Measurements from ENCODE around the gene TCEANC2.

DNA sequence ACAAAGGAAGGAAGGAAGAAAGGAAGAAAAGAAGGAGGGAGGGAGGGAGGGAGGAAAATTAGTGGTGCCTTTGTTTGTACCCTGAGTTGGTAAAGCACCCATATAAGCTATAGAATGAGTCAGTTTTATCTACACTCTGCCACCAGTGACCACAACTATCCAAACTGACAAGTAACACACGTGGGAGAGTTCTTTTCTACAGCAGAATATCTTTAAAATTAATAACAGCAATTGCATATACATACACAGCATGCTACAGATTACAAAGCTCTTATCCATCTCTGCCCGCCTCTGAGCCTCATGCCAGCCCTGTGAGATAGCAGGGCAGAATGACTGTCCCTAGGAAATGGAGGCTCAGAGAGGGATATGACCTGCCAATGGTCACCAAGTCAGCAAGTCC lies 79.1 kb downstream of the TCEANC2 start:
- no peak for TF ChIP-seq CTCF (IDR thresholded peaks at IDR 0.05)
- TF ChIP-seq POLR2A (IDR thresholded peaks at IDR 0.05): no peak
- TF ChIP-seq POLR2AphosphoS5 (IDR thresholded peaks at IDR 0.05): no peak
